Measurements from ENCODE around the gene MAPK8.

DNA sequence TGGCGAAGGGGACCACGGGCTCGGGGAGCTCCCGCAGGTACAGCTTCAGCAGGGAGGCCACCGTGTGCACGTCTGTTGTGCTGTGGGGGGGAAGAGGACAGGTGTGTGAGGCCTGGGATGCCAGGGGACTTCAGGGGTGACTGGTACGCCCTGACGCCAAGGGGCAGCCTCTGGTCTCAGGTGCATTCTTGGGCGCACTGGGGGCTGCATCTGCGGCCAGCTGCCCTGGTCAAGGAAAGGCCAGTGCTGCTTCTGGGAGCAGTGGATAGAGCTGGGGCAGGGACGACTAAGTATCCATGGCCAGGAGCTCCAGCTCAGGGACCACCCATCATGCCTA, 148.5 kb downstream of the MAPK8 start:
- no peak for TF ChIP-seq POLR2AphosphoS5 (IDR thresholded peaks at IDR 0.05; ENCODE audit: low read depth, low read length)
- TF ChIP-seq POLR2A (IDR thresholded peaks at IDR 0.05; ENCODE audit: low read depth, low read length), result no peak
